Ishikawa (cell line): ENCODE data around the gene BARHL1.

Experiments
- CEBPB ChIP-seq: IDR thresholded peaks from 2 replicates; pipeline ENCODE4 v1.6.1; 2012
- CREB1 ChIP-seq: IDR thresholded peaks from 2 replicates; pipeline ENCODE4 v1.6.1; 2012; ENCODE audit warnings: low read depth
- EGR1 ChIP-seq: IDR thresholded peaks from 2 replicates; pipeline ENCODE4 v1.6.1; 2012
- EP300 ChIP-seq: IDR thresholded peaks from 2 replicates; pipeline ENCODE4 v1.6.1; 2012; ENCODE audit warnings: borderline replicate concordance
- FOXM1 ChIP-seq: IDR thresholded peaks from 2 replicates; pipeline ENCODE4 v1.6.1; 2012; ENCODE audit warnings: low read depth, borderline replicate concordance
- MAX ChIP-seq: IDR thresholded peaks from 2 replicates; pipeline ENCODE4 v1.6.1; 2012
- NFIC ChIP-seq: IDR thresholded peaks from 2 replicates; pipeline ENCODE4 v1.6.1; 2012
- RAD21 ChIP-seq: IDR thresholded peaks from 2 replicates; pipeline ENCODE4 v1.6.1; 2012; ENCODE audit warnings: low read depth
- REST ChIP-seq: IDR thresholded peaks from 2 replicates; pipeline ENCODE4 v1.6.1; 2012; ENCODE audit warnings: low read depth, mild to moderate bottlenecking
- TAF1 ChIP-seq: IDR thresholded peaks from 2 replicates; pipeline ENCODE4 v1.6.1; 2012; ENCODE audit warnings: low read depth, mild to moderate bottlenecking
- TCF12 ChIP-seq: IDR thresholded peaks from 2 replicates; pipeline ENCODE4 v1.6.1; 2012; ENCODE audit warnings: low read depth
- TEAD4 ChIP-seq: IDR thresholded peaks from 2 replicates; pipeline ENCODE4 v1.6.1; 2012
- USF1 ChIP-seq: IDR thresholded peaks from 2 replicates; pipeline ENCODE4 v1.6.1; 2012
- YY1 ChIP-seq: IDR thresholded peaks from 2 replicates; pipeline ENCODE4 v1.6.1; 2012; ENCODE audit warnings: low read depth
- ZBTB7A ChIP-seq: IDR thresholded peaks from 2 replicates; pipeline ENCODE4 v1.6.1; 2012; ENCODE audit warnings: low read depth

Gene BARHL1

GRCh38 chr9:132575811-132576210, 6.6 kb upstream of the BARHL1 start:
- TF ChIP-seq CREB1: no peak
- TF ChIP-seq MAX: no peak
- no peak for TF ChIP-seq USF1
- TF ChIP-seq TEAD4: no peak
- no peak for TF ChIP-seq EGR1
- no peak for TF ChIP-seq YY1
- no peak for TF ChIP-seq ZBTB7A
- no peak for TF ChIP-seq FOXM1
- no peak for TF ChIP-seq CEBPB
- no peak for TF ChIP-seq NFIC
- TF ChIP-seq REST: no peak
- no peak for TF ChIP-seq TAF1
- no peak for TF ChIP-seq TCF12
- no peak for TF ChIP-seq RAD21
- TF ChIP-seq EP300: no peak

GRCh38 chr9:132577119-132577518, 5.3 kb upstream of the BARHL1 start:
- no peak for TF ChIP-seq NFIC
- no peak for TF ChIP-seq CEBPB
- TF ChIP-seq TCF12: no peak
- TF ChIP-seq EGR1: no peak
- no peak for TF ChIP-seq MAX
- no peak for TF ChIP-seq FOXM1
- TF ChIP-seq TEAD4: no peak
- no peak for TF ChIP-seq REST
- no peak for TF ChIP-seq EP300
- no peak for TF ChIP-seq RAD21
- TF ChIP-seq TAF1: no peak
- TF ChIP-seq ZBTB7A: no peak
- no peak for TF ChIP-seq CREB1
- TF ChIP-seq YY1: no peak
- no peak for TF ChIP-seq USF1

- TF ChIP-seq MAX (no peak), CEBPB (no peak), RAD21 (no peak)
Observed at GRCh38 chr9:132578367-132578932, 4.0 kb upstream of the BARHL1 start.

GRCh38 chr9:132579427-132579798, 3.0 kb upstream of the BARHL1 start:
- no peak for TF ChIP-seq FOXM1
- TF ChIP-seq YY1: no peak
- TF ChIP-seq CEBPB: no peak
- TF ChIP-seq TEAD4: no peak
- TF ChIP-seq TCF12: no peak
- no peak for TF ChIP-seq CREB1
- no peak for TF ChIP-seq ZBTB7A
- TF ChIP-seq EGR1: no peak
- no peak for TF ChIP-seq MAX
- no peak for TF ChIP-seq REST
- no peak for TF ChIP-seq NFIC
- TF ChIP-seq RAD21: no peak
- no peak for TF ChIP-seq EP300
- TF ChIP-seq TAF1: no peak
